Sciatic nerve (tissue), 2 donors: ENCODE data around the gene GNAO1. TPM values are rescaled to one million over a fixed set of nuclear protein-coding genes. Genes with fewer than 3 reads are reported as not detected.
"Not testable (repeated sequence)": the region's sequence is repeated elsewhere in the genome, so short reads cannot be mapped to it uniquely, and the experiment has no call there.

Experiments
- ATAC-seq: fragments of 200-7000 bp; cut with Tn5 transposase; one replicate; pipeline ENCODE4 v1.9.1; 2020; ENCODE audit warnings: mild to moderate bottlenecking, moderate library complexity
- DNase-seq: peaks from one replicate; pipeline ENCODE4 v3.0.0-alpha.2; 2020; ENCODE audit warnings: low spot score
- intact Hi-C: fragments of 100-400 bp; cut with DNase I; formaldehyde crosslinking; loops from one replicate; pipeline ENCODE4 v1.14.2; 2022
- microRNA-seq: library from miRNA; unstranded; fragments of <30 nt; microRNA quantifications from one replicate; pipeline ENCODE4 v1.2.0, GENCODE V29; 2020
- total RNA-seq: library from RNA; stranded (reverse); fragmentation: NEBNext Ultra II Directional; extraction: Animal tissue kit (Norgen Biotek cat#: 25700); gene quantifications from one replicate; pipeline ENCODE4 v1.2.1, GENCODE V29; 2021
- donor health status: DM: no; HTN: no; CAD: no.
- donor health status: DM: no; HTN: no; CAD: no.

GNAO1 gene
- total RNA-seq, 1 donor from 2014 or later, result 7.9 TPM

DNA sequence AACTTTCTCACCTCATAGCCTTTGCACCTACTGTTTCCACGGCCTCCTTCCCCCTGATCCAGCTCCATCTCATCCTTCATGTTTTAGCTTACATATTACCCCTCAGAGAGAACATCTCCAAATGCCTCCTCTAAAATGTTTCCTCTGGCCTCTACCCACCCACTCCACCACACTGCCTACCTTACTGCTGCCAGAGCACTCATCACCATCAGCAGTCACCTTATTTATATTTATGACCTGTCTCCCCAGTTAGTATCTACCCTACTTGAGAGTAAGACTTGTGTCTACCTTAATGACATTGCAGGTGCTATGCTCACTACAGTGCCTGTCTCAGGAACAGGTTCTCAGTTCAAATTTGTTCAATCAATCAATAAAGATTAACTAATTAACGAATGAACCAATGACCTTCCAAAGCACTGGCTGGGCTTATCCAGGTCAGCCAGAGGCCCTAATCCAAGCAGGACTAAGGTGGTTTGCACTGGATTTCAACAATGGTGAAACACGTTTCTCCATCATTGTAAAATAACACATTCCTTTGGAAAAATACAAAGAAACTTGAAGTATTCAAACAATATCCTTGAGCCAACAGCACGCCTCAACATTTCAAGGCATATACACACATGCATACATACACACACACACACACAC lies 192.9 kb downstream of the GNAO1 start:
- DNase-seq (no peak), ATAC-seq (no peak)
- intact Hi-C loops, result no loop called here

DNA sequence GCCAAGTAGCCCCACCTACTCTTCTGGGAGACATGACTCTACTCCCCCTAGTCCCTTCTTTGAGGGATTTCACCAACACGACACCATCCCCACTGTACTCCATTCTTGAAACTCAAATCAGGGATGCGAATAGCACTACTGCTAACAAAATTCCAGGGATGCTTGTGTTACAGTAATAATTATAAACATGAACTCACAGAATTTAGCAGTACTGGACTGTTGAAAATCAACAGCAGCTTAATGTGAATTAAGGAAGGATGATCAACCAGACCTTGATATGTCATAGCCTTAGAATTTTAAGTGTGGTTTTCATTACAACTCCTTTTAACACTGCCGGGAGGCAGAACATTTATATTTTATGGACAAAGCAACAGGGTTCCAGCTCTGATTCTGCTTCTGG lies 196.1 kb downstream of the GNAO1 start:
- intact Hi-C loops, result no loop called here

DNA sequence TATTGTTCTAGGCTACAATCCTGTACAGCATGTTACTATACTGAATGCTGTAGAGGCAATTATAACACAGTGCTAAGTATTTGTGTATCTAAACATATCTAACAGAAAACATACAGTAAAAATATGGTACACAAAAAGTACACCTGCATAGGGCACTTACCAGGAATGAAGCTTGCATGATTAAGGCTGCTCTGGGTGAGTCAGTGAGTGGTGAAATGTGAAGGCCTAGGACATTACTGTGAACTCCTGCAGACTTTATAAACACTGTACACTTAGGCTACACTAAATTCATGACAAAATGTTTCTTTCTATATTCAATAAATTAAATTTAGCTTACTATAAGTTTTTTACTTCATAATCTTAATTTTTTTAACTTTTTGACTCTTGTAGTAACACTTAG lies 196.9 kb downstream of the GNAO1 start:
- intact Hi-C loops, result no loop called here
- no peak for ATAC-seq
- no peak for DNase-seq

More for the DNA sequence above, 196.1 kb downstream of the GNAO1 start:
- no peak for ATAC-seq
- no peak for DNase-seq

DNA sequence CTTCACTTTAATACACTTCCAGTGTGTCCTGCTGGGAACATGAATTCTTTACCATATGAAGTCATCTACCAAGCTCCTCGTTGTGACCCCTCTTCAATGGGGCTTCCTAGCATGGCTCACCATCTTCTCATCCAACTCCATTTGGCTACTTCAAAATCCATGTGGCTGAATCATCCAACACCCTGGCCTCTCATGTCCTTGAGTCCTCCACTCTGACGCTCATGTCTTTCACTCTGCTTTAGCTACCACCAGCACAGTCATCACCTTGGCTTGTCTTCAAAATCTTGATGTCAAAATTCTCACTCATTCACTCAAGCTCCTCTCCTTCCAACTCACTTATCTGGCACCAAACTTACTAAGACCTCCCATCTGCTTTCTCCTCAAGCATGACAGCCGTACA lies 198.3 kb downstream of the GNAO1 start:
- intact Hi-C loops, result no loop called here
- DNase-seq, result no peak
- no peak for ATAC-seq

DNA sequence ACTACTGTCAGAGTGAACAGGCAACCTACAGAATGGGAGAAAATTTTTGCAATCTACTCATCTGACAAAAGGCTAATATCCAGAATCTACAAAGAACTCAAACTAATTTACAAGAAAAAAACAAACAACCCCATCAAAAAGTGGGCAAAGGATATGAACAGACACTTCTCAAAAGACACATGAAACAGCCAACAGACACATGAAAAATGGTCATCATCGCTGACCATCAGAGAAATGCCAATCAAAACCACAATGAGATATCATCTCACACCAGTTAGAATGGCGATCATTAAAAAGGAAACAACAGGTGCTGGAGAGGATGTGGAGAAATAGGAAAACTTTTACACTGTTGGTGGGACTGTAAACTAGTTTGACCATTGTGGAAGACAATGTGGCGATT lies 205.4 kb downstream of the GNAO1 start:
- intact Hi-C loops, DNase-seq, ATAC-seq: not testable (repeated sequence)

DNA sequence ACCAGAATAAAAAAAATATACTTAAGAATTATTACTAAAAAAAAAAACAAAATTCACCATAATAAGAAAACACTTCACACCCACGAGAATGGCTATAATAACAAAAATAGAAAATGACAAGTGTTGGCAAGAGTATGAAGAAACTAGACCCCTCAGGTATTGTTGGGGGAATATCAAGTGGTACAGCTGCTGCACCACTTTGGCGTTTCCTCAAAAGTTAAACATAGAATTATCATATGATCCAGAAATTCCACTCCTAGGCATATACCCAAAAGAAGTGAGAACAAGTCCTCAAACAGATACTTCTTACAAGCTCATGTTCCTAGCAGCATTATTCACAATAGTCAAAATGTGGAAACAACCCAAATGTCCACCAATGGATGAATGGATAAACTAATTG lies 207.8 kb downstream of the GNAO1 start:
- DNase-seq (no peak), ATAC-seq (no peak)
- intact Hi-C loops, result no loop called here

DNA sequence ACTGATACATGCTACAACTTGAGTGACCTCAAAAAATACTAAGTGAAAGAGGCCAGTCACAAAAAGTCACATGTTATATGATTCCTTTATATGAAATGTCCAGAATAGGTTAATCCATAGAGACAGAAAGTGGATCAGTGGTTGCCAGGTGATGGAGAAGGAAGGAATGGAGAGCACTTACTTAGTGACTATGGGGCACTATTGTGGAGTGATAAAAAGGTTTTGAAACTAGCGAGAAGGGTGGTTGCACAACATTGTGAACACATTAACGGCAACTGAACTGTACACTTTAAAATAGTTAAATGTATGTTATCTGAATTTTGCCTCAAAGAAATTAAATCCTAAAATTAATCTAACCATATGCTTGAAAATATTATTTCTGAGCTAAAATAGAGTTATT lies 208.2 kb downstream of the GNAO1 start:
- intact Hi-C loops, result no loop called here
- ATAC-seq (no peak), DNase-seq (no peak)

DNA sequence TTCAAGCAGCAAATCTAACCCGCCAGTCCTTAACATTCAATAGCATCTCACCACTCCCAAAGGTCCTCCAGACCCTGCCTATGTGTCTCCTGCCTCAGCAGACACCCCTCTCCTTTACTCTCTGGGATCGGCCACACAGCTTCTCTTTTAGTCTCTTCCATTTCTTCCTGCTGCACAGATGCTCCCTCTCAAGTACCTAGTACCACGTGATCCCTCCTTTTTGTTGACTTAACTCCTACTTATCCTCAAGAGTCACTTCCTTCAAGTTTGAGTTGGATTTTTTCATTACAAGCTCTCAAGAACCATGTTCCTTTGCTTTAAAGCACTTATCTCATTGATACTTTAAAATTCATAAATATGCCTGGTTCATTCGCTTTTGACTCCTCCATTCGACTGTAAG lies 209.2 kb downstream of the GNAO1 start:
- intact Hi-C loops, result no loop called here
- no peak for DNase-seq
- ATAC-seq, result no peak

DNA sequence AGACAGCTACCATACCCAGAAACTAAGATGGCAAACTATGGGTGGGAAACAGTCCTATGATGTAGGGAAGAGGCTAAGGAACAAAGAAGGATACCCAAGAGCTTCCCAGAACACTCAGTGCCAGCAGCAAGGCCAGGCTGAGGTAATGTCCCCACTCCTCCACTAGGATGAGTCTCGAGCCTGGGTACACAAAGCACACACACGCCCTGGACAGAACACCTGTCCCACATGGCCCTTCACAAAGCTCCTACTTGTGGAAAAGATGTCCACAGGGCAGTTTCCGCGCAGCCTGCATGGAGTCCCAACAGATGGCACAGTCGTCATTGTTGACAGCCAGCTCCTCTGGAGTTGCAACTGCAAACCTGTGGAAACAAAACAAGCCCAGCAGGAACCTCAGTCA lies 210.2 kb downstream of the GNAO1 start:
- DNase-seq (no peak), ATAC-seq (no peak)
- intact Hi-C loops, result no loop called here

DNA sequence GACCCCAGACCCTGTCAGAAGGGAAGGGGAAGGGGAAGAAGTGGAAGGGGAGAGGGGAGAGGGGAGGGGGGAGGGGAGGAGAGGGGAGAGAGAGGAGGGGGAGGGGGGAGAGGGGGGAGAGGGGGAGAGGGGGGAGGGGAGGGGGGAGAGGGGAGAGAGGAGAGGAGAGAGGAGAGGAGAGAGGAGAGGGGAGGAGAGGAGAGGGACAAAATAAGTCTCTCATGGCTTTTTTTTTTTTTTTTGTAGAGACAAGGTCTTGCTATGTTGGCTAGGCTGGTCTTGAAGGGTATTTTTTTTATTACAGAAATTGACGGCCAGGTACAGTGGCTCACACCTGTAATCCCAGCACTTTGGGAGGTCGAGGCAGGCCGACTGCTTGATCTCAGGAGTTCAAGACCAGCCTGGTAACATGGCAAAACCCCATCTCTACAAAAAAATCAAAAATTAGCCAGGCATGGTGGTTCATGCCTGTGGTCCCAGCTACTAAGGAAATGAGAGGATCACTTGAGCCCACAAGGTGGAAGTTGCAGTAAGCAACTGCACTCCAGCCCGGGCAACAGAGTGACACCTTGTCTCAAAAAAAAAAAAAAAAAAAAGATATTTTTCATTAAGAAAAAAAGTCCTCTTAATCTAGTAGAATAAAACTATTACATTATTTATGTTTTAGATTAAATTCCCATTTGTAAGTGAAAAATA lies 214.8 kb downstream of the GNAO1 start:
- DNase-seq (no peak), ATAC-seq (no peak)
- intact Hi-C loops, result no loop called here

Small RNA genes within 50 kb of the gene (microRNA-seq; reads per million reads assigned to microRNA genes)
- not detected for gene MIR3935

Other genes with a start within 250 kb of the GNAO1 start
- gene AMFR, start 234.1 kb downstream of the GNAO1 start, total RNA-seq, result 152 TPM